ENCODE results near the gene WRNIP1.

WRNIP1 gene

DNA sequence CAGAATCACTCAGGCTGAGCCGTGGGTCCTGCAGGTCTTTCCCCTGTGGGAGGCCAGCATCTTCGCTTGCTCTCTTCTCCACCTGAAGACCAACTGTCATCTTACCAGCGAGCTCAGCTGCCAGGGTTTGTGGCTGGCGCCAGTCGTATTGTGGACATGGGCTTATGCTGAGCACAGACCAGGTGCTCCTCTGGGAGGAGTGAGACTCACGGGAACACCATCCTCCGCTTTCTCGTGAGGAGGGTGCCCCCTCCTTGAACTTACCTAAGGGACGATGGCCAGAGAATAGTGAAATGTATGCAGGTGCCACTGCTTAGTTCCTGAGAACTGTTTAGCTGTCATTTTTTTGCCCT is 17.1 kb downstream of the WRNIP1 start:
- TF ChIP-seq, protein P1, sequence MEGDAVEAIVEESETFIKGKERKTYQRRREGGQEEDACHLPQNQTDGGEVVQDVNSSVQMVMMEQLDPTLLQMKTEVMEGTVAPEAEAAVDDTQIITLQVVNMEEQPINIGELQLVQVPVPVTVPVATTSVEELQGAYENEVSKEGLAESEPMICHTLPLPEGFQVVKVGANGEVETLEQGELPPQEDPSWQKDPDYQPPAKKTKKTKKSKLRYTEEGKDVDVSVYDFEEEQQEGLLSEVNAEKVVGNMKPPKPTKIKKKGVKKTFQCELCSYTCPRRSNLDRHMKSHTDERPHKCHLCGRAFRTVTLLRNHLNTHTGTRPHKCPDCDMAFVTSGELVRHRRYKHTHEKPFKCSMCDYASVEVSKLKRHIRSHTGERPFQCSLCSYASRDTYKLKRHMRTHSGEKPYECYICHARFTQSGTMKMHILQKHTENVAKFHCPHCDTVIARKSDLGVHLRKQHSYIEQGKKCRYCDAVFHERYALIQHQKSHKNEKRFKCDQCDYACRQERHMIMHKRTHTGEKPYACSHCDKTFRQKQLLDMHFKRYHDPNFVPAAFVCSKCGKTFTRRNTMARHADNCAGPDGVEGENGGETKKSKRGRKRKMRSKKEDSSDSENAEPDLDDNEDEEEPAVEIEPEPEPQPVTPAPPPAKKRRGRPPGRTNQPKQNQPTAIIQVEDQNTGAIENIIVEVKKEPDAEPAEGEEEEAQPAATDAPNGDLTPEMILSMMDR (conservative IDR thresholded peaks at IDR 0.05; ENCODE audit: control insufficient read depth, insufficient read depth, low read depth, low read length), result no peak
- no peak overlapping the region for H3K4me3 ChIP-seq (ENCODE audit: control insufficient read depth, low read depth, low read length)
- DNase-seq (ENCODE audit: low read depth), result no peak

DNA sequence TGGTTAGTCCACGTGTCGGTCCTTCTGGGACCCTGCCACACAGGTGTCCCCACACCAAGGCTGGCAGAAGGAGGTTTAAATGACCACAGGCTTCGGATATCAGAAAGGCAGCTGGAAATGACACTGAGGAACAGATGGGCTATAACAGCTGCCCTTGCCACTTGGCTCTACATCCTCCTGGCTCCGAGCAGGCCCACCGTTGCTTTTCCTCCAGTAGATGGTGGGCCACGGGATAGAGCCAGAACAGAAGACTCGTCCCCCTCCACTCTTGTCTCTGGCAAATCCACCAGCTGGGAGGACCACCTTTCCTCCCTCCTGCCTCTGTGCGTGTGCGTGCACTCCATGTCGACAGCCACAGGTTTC is 17.6 kb downstream of the WRNIP1 start:
- TF ChIP-seq, protein P1 (conservative IDR thresholded peaks at IDR 0.05; ENCODE audit: control insufficient read depth, insufficient read depth, low read depth, low read length), result no peak
- no peak overlapping the region for H3K4me3 ChIP-seq (ENCODE audit: control insufficient read depth, low read depth, low read length)
- DNase-seq (ENCODE audit: low read depth), result no peak

DNA sequence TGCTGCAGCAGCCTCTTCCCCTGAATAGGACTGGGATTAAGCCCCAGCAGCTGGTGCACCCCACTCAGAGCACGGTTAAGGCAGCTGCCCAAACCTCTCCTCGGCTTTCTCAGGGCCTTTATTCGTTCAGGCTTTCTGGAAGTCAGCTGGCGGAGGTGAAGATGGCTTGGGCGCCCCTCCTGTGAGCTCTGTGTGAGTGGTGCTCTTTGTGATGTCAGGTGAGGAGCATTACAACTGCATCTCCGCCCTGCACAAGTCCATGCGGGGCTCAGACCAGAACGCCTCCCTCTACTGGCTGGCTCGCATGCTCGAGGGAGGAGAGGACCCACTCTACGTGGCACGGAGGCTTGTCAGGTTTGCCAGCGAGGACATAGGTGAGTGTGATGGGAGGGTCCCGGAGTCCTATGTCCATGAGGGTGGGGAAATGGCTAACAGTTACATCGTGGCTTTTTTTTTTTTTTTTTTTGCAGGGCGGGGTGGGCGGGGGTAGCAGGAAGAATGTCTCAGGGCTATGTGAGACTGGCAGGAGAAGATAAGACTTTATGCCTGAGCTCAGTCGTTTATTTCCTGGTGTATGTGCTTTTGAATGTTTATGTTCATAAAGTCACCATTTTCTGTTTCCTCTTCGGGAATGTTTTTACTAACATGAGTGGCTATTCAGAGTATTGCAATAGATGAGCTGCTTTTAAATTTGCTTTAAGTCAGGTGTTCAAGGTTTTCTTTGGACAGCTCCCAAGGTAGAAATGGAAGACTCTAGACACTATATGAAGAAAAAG is 18.2 kb downstream of the WRNIP1 start:
- no peak overlapping the region for H3K4me3 ChIP-seq (ENCODE audit: control insufficient read depth, low read depth, low read length)
- TF ChIP-seq, protein P1 (conservative IDR thresholded peaks at IDR 0.05; ENCODE audit: control insufficient read depth, insufficient read depth, low read depth, low read length), result no peak
- no peak for DNase-seq (ENCODE audit: low read depth)

DNA sequence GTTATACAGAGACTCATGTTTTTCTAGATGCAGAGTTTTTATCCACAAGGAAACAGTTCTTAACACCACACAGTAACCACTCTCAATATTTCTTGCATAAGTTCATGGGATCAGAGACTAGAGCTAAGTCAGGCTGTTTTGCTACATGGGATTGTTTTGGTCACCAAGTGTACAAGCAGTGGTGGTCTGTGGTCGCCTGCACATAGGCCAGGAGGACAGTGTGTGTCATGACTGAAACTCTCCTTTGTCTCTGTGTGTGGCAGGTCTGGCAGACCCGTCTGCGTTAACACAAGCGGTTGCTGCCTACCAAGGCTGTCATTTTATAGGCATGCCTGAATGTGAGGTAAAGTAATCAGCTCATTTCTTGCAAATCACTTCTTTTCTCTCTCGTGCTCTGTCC is 18.9 kb downstream of the WRNIP1 start:
- H3K4me3 ChIP-seq (ENCODE audit: control insufficient read depth, low read depth, low read length), result no peak overlapping the region
- DNase-seq (ENCODE audit: low read depth), result no peak
- TF ChIP-seq, protein P1 (conservative IDR thresholded peaks at IDR 0.05; ENCODE audit: control insufficient read depth, insufficient read depth, low read depth, low read length), result no peak

DNA sequence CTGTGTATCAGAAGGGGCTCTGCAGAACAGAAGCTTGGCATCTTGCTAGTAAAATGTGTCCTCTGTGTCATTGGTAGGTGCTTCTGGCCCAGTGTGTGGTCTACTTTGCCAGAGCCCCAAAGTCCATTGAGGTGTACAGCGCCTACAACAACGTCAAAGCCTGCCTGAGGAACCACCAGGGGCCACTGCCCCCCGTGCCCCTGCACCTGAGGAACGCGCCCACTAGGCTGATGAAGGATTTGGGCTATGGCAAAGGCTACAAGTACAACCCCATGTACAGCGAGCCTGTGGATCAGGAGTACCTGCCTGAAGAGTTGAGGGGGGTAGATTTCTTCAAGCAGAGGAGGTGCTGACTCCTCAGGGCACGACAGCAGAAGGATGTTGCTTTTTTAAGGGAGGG is 19.7 kb downstream of the WRNIP1 start:
- no peak for DNase-seq (ENCODE audit: low read depth)
- TF ChIP-seq, protein P1 (conservative IDR thresholded peaks at IDR 0.05; ENCODE audit: control insufficient read depth, insufficient read depth, low read depth, low read length), result no peak
- H3K4me3 ChIP-seq (ENCODE audit: control insufficient read depth, low read depth, low read length), result no peak overlapping the region

DNA sequence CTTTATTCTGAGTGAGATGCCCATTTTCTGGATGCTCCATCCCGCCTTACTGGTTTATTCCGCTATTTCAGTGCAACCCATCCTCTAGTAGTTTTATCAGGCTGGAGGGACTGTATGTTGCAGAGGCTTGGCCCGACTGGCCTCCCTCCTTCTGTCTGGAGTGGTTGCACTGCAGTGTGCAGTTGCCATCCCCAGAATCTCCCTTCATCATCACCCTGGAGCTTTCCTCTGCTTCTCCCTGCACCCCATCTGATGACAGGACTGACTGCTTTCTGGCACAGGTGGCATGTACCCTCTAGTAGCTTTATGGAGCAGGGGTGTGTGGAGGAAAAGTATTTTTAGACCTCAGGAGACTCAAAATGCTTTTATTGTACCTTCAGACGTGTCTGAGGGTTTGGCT is 21.1 kb downstream of the WRNIP1 start:
- no peak overlapping the region for H3K4me3 ChIP-seq (ENCODE audit: control insufficient read depth, low read depth, low read length)
- TF ChIP-seq, protein P1 (conservative IDR thresholded peaks at IDR 0.05; ENCODE audit: control insufficient read depth, insufficient read depth, low read depth, low read length), result no peak
- DNase-seq (ENCODE audit: low read depth), result no peak
